A549 (cell line): ENCODE data around the gene LARP7.

Source experiments
- CBX2 ChIP-seq: fragments of 200-600 bp; sonication (generic); IDR thresholded peaks from 2 replicates; pipeline ENCODE4 v1.6.1; 2016; ENCODE audit warnings: low read depth, mild to moderate bottlenecking, borderline replicate concordance
- CEBPB ChIP-seq, 2 experiments: fragments of >200 bp in 1 of 2; sonication (Bioruptor Twin) in 1 of 2; formaldehyde crosslinking in 1 of 2; IDR thresholded peaks; 2 replicates each; pipeline ENCODE4 v1.6.1; 2012 to 2016
- CTCF ChIP-seq: fragments of >200 bp; sonication (Bioruptor Twin); formaldehyde crosslinking; IDR thresholded peaks from 3 replicates; pipeline ENCODE4 v1.5.1; 2016
- GATA3 ChIP-seq: IDR thresholded peaks from 2 replicates; pipeline ENCODE4 v1.6.1; 2012; ENCODE audit warnings: borderline replicate concordance
- HOXA7 ChIP-seq: fragments of 250-450 bp; sonication (Bioruptor Pico); IDR thresholded peaks from 2 replicates; pipeline ENCODE4 v1.5.0; 2020; ENCODE audit warnings: mild to moderate bottlenecking, moderate library complexity
- MAZ ChIP-seq: fragments of 150-350 bp; IDR thresholded peaks from 2 replicates; pipeline ENCODE4 v1.6.1; 2014; ENCODE audit warnings: antibody characterized with exemption, low read depth, low read length, borderline replicate concordance
- RCOR1 ChIP-seq: fragments of 150-350 bp; IDR thresholded peaks from 2 replicates; pipeline ENCODE4 v1.6.1; 2014; ENCODE audit warnings: antibody characterized with exemption, low read length, low read depth
- TP53 ChIP-seq: fragments of 250-450 bp; sonication (Bioruptor Pico); IDR thresholded peaks from 2 replicates; pipeline ENCODE4 v1.5.0; 2021; ENCODE audit warnings: mild to moderate bottlenecking, moderate library complexity
- TF ChIP-seq, protein P1 (sequence below): fragments of 250-450 bp; sonication (Bioruptor Pico); IDR thresholded peaks from 2 replicates; pipeline ENCODE4 v1.5.0; 2021; ENCODE audit warnings: mild to moderate bottlenecking, moderate library complexity, borderline replicate concordance
- TF ChIP-seq, protein P2 (sequence below): fragments of >200 bp; sonication (Bioruptor Twin); formaldehyde crosslinking; IDR thresholded peaks from 3 replicates; pipeline ENCODE4 v1.6.1; 2016
- TF ChIP-seq, protein P3 (sequence below): fragments of 200-600 bp; sonication (generic); IDR thresholded peaks from 2 replicates; pipeline ENCODE4 v1.6.1; 2016; ENCODE audit warnings: antibody characterized with exemption, mild to moderate bottlenecking, moderate library complexity

DNA sequence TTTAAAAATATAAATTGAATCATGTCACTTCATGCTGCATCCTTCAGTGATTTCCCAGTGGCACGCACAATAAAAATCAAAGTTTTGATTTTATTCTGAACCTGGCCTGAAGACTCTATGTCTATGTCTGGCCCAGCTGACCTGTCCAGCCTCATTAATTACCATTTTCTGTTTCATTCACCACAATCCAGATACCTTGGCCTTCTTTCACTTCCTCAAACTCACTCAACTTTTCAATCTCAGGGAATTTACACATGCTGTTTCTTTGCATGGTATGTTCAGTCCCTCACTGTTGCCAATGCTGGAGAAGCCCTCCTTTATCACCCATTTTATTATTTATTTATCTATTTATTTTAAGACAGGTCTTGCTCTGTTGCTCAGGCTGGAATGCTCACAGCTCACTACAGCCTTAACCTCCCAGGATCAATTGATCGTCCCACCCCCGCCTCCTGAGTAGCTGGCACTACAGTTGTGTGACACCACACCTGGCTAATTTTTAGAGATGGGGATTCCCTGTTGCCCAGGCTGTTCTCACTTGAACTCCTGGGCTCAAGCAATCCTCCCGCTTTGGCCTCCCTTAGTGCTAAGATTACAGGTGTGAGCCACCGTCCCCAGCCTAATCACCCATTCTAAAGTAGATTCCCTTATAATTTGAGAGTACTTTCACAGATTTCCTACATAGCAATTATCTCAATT, 43.4 kb upstream of the LARP7 start:
- TF ChIP-seq CEBPB (IDR thresholded peaks at IDR 0.05): no peak
- TF ChIP-seq CBX2: no peak
- TF ChIP-seq, protein P1, sequence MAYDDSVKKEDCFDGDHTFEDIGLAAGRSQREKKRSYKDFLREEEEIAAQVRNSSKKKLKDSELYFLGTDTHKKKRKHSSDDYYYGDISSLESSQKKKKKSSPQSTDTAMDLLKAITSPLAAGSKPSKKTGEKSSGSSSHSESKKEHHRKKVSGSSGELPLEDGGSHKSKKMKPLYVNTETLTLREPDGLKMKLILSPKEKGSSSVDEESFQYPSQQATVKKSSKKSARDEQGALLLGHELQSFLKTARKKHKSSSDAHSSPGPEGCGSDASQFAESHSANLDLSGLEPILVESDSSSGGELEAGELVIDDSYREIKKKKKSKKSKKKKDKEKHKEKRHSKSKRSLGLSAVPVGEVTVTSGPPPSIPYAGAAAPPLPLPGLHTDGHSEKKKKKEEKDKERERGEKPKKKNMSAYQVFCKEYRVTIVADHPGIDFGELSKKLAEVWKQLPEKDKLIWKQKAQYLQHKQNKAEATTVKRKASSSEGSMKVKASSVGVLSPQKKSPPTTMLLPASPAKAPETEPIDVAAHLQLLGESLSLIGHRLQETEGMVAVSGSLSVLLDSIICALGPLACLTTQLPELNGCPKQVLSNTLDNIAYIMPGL (CRISPR knock-in tag): no peak
- TF ChIP-seq TP53: no peak
- no peak for TF ChIP-seq MAZ
- TF ChIP-seq HOXA7 (CRISPR knock-in tag): no peak
- TF ChIP-seq, protein P2, sequence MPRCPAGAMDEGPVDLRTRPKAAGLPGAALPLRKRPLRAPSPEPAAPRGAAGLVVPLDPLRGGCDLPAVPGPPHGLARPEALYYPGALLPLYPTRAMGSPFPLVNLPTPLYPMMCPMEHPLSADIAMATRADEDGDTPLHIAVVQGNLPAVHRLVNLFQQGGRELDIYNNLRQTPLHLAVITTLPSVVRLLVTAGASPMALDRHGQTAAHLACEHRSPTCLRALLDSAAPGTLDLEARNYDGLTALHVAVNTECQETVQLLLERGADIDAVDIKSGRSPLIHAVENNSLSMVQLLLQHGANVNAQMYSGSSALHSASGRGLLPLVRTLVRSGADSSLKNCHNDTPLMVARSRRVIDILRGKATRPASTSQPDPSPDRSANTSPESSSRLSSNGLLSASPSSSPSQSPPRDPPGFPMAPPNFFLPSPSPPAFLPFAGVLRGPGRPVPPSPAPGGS: no peak
- no peak for TF ChIP-seq RCOR1
- TF ChIP-seq GATA3: no peak
- TF ChIP-seq, protein P3, sequence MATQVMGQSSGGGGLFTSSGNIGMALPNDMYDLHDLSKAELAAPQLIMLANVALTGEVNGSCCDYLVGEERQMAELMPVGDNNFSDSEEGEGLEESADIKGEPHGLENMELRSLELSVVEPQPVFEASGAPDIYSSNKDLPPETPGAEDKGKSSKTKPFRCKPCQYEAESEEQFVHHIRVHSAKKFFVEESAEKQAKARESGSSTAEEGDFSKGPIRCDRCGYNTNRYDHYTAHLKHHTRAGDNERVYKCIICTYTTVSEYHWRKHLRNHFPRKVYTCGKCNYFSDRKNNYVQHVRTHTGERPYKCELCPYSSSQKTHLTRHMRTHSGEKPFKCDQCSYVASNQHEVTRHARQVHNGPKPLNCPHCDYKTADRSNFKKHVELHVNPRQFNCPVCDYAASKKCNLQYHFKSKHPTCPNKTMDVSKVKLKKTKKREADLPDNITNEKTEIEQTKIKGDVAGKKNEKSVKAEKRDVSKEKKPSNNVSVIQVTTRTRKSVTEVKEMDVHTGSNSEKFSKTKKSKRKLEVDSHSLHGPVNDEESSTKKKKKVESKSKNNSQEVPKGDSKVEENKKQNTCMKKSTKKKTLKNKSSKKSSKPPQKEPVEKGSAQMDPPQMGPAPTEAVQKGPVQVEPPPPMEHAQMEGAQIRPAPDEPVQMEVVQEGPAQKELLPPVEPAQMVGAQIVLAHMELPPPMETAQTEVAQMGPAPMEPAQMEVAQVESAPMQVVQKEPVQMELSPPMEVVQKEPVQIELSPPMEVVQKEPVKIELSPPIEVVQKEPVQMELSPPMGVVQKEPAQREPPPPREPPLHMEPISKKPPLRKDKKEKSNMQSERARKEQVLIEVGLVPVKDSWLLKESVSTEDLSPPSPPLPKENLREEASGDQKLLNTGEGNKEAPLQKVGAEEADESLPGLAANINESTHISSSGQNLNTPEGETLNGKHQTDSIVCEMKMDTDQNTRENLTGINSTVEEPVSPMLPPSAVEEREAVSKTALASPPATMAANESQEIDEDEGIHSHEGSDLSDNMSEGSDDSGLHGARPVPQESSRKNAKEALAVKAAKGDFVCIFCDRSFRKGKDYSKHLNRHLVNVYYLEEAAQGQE: no peak
- no peak for TF ChIP-seq CTCF
